ENCODE results near the gene PADI3.

PADI3 gene

DNA sequence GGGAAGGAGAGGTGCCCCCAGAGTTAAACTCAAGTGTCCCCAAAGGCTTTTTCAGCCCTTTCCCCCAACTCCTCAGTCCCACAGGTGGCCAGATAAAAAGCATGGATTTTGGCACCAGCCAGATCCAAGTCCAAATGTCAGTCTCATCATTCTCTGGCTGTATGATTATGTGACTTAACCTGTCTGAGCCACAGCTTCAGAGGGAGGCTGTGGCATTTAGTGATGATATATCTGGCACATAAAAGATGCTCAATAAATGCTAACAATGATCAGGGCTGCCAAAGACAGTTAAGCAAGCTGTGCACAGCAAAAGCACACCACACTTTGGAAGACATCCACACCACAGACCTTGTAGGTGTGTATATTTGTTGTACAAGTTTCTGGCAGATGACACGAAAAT, 5.6 kb upstream of the PADI3 start:
- DNase-seq = no peak

DNA sequence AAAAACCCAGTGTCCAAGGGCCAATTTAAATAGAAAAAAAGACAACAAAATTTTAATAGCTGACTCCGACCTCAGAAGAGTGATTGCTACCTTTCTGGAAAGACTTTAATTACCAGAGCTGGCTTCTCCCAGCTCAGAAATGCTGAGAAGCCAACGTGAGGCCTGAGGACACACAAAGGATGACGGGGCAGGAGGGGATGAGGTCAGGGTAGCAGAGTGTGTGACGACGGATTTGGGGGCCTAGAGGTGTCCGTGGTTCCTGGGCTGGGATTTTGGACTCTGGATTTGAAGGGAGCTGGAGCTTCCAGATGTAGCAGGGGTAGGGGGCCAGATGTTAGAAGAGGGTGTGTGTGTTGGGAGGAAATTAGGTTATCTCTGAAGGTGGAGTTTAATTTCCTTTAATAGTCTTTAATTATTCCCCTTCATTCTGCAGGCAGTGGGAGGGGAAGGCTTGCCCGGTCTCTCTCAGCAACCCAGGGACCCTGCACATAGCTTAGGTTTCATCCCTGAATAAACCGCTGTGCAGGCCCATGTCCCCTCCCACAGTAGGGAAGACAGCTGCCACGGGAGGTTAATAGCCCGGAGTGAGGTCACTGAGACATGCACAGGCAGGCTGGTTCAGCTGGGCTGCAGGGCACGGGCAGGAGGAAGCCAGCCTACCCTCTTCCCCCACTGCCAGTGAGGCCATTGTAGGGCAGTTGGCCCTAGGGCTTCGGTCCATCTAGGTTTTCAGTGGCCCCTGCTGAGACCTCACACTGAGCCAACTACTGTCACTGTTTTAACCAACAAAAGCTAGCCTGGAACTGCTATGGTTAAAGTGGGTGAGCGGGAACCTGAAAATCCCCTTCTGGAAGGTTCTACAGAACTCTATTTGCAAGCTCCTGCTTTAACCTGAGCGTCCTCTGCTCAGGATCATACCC, 3.8 kb upstream of the PADI3 start:
- no peak for DNase-seq

DNA sequence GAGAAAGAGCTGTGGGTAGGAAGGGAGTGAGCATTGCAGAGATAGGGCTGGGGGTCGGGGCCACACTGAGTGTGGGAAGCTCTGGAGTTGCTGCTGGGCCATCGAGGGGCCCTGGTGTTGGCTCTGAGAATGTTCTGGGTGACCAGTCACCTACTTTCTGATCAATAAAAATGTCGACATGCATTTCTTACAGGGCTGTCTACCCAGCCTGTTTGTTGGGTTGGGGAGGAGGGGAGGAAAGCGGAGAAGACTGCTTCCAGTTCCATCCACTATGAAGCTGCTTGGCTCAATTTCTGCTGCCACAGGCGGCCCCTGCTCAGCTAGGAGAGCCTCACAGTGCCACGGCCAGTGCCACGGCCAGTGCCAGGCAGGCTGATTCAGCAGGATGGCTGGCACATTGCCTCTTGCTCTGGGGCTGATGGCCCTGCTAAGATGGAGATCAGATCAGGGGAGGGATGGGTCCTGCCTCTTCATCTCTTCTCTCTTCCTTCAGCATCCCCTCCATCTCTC, 3.0 kb upstream of the PADI3 start:
- no peak for DNase-seq

DNA sequence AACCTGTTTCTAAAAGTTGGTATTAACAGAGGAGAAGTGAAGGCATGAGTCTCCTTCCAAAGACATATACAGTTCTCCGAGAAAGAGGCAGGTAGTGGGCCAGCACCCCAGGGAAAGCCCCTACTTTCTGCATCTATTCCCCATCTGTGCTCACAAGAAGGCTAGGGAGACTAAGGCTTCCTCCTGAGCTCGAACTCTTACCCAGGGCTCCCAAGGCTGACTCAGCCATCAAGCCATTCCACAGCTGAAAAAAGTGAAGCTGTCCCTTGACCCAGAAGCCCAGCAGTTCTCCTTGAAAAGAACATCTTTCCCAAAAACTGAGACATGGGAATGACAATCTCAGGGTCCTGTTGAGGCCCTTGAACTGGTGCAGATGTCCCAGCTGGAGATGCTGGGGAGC, 1.9 kb upstream of the PADI3 start:
- DNase-seq = no peak

DNA sequence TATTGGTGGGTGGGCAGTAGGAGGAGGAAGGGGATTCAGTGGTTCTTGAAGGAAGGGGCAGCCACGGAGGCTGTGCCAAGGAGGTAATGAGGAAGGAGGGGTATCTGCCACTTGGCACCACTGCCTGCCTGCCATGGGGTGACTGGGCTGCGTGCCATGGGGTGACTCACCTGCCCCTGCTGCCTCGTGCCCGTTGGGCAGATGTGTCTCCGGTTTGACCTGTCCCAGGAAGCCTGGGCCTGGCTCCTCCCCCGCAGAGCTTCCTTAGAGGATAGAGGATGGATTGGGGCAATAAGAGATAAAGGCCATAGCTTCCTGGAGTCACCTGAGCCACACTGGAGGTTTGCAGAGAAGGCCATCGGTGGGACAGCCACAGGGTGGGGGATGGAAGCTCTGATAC, 1.7 kb downstream of the PADI3 start:
- DNase-seq = no peak

DNA sequence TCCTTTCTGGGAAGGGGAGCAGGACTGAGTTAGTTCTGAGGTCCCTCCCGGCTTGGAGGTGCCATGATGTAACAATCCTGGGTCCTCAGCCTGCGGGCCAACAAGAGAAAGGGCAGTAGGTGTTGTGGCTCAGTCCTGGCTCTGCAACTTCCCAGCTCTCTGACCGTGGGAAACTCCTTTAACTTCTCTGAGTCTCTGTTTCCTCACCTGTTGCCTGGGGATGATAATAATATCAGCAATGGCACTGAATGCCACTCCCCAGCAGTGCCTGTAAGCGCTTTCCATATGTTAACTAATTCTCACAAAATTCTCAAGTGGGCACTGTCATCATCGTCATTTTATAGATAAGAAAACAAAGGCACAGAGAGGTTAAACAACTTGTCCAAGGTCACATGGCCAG, 2.3 kb downstream of the PADI3 start:
- no peak for DNase-seq

DNA sequence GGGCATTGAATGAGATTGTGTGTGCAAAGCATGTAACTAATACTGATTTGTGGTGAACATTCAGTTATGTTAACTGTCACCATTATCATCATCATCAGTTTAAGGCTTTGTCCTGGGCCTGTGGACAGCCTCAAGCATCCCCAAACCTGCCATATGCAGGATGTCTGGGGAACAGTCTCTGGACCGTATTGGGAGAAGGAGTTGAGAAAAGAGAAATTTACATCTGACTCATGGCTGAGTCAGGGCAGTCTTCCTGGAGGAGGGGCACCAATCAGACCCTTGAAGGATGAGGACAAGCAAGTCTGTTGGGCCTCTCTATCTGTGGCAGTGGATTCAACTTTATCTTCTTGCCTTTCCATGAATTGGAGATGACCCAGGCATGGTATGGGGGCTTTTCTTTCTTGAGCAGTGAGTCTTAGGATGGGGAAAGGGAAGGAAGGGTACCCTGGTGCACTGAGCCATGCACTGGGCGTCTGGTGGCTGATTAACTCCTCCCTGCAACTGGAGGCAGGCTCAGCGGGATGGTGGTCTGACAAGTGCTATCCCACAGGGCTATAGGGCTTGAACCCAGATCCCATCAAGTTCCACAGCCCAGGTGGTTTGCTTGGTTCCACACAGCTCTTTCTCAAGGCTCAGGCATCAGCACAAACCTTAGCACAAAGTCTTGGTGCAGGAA, 2.9 kb downstream of the PADI3 start:
- DNase-seq = no peak

DNA sequence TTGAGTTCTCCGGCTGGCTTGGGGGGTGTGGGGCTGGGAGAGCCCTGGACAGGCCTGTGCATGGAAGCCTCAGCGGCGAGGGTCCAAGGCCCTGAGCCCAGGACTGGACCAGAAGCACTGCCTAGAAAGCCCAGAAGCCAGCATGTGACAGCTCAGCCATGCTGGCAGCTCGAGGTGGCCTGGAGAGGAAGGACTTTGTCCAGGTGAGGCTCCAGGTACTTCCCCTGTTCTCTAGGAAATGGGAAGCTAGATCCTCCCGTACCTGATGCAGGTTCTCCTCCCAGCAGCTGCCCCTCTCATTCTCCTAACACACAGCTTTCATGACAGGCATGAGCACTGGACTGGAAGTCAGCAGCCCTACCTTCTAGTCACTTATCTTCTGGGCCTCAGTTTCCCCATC, 6.4 kb downstream of the PADI3 start:
- DNase-seq = no peak

DNA sequence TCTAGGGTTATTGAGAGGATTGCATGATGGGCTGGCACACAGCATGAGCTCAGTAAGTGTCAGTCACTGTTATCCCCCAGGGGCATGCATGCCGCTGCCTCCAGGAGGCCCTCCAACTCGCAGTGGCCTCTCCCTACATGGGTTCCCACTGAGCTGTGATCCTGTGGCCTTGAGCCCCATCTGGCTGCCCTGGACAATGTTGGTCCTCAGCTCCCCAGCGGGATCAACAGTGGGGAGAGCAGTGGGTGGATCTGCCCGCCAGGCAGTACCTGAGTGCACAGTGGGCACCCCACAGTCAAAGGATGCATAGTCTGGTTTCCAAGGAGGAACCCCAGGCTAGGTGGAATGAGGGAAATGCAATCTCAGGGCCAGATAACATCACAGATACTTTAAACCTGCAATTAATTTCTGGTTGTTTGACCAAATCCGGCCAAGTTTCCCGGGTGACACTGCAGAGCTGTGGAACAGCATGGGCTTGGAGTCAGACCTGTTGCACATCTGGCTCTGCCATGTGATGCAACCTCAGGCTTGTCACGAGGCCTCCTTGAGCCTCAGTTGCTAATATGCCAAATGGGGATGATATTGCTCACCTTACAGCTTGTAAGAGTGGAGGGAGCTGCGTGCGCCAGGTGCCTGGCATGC, 9.3 kb downstream of the PADI3 start:
- DNase-seq = no peak

DNA sequence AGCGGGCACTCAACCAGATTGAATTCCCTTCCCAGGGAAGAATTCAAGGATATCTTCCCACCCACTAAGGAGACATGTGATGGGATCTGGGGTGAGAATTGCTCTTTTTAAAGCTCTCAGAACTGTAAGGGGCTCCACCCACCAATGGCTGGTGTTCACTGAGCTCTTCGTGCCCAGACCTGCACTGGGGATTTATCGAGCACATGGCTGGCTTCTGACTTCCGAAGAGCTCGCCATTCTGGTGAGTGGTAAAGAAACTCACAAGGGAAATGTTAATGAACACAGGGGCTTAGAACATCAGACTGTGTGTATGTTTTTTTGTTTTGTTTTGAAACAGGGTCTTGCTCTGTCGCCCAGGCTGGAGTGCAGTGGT, 9.8 kb downstream of the PADI3 start:
- DNase-seq = no peak

DNA sequence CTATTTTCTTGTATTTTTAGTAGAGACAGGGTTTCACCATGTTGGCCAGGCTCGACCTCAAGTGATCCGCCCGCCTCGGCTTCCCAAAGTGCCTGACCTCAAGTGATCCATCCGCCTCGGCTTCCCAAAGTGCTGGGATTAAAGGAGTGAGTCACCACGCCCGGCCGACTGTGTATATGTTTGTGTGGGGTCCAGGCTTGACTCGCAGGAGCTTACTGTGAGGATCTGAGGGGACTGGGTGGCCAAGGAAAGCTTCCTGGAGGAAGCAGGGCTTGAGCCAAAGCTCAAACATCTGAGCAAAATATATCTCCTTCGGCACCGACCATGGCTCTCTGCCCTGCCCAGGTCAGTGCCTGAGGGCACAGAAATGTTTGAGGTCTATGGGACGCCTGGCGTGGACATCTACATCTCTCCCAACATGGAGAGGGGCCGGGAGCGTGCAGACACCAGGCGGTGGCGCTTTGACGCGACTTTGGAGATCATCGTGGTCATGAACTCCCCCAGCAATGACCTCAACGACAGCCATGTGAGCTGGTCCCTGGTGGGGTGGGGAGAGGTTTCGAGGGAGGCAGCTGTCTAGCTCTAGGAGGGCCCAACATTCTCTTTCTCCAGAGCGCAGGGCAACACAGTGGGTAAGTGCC, 10.5 kb downstream of the PADI3 start:
- DNase-seq = no peak

DNA sequence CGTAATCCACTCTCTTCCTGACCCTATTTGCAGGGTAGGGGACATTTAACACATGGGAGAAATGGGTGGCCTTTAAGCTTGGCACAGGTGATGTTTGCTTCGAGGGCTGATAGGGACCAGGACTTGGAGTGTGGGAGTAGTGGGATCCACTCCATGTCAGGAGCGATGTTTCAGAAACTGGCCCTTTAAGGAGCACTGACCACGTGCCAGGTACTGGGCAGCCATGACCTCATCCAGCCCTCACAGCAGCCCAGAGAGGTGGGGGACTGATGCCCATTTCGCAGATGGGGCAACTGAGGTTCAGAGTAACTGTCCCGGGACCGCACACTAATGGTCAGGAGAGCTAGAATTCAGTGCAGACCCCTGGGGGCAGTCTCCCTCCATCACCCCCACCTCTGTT, 11.4 kb downstream of the PADI3 start:
- no peak for DNase-seq

DNA sequence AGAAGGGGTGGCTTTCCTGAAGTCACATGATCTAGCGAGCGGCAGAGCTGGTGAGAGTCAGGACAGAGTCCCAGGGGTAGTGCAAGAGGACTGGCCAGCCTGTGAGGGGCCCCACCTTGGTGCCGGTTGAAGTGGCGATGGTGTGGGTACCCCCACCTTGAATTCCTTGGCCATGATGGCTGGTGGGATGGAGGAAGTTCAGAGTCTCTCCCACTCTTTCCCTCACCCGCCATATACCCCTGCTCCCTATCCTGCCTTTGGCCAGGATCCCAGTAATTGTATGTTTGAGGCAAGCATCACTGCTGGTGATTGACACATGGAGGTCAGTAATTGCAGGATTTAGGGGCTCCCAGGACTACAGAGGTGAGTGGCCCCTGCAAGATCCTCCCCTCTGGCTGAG, 11.8 kb downstream of the PADI3 start:
- DNase-seq = no peak

DNA sequence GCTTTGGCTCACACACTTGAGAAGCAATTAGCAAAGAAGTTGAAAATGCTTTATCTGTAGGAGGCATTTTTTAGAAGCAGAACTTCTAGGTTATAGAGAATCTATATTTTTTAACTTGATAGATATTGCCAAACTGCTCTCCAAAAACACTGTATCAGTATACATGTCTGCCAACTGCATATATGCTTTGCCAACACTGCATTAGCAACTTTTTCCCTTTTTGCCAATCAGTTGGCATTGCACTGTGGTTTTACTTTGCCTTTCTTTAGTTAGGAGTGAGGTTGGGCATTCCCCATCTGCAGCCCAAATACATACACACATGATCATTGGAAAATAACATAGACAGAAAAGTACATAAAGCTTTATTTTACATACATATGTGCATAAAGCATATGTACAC, 15.0 kb downstream of the PADI3 start:
- no peak for DNase-seq

DNA sequence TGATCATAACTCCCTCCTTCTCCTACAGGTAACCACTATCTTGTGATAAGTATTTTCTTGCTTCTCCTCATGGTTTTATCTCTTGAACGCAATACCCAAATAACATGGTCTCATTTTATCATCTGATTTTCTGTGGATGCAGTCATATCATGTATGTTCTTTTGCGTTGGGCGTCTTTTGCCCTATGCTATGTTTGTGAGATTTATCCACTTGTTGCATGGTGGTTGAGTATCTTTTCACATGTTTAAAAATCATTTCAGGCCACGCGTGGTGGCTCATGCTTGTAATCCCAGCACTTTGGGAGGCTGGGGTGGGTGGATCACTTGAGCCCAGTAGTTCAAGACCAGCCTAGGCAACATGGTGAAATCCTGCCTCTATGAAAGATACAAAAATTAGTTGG, 15.6 kb downstream of the PADI3 start:
- DNase-seq = no peak

DNA sequence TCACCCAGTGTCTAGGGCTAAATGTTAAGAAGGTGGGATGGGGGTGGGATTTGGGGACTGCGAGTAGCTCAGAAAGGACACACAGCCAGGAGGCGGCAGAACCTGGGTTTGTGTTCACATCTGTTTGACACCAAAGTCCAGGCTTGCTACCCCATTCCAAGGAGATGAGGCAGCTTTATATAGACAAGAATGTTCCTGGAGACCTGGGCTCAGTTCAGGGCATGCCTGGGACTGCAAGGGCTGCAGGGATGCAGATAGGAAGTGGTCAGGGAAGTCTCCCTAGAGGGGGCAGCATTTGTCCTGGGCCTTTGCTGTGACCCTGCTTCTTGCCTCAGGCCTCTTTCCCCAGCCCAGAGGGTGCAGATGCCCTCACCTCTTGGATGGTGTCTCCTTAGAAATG, 16.3 kb downstream of the PADI3 start:
- no peak for DNase-seq

DNA sequence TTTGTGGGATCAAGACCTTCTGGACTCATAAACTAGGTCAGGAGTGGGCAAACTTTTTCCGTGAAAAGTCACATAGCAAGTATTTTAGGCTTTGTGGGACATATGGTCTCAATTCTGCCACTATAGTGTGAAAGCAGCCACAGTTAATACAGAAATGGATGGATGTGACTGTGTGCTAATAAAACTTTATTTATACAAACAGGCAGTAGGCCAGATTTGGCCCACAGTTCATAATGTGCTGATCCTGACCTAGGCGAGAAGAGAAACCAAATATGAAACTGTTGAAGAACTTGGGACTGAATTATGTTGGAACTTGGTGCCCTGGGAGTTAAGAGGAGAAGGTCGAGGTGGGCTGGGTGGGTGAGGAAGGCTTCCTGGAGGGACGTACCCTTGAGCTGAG, 17.1 kb downstream of the PADI3 start:
- no peak for DNase-seq

DNA sequence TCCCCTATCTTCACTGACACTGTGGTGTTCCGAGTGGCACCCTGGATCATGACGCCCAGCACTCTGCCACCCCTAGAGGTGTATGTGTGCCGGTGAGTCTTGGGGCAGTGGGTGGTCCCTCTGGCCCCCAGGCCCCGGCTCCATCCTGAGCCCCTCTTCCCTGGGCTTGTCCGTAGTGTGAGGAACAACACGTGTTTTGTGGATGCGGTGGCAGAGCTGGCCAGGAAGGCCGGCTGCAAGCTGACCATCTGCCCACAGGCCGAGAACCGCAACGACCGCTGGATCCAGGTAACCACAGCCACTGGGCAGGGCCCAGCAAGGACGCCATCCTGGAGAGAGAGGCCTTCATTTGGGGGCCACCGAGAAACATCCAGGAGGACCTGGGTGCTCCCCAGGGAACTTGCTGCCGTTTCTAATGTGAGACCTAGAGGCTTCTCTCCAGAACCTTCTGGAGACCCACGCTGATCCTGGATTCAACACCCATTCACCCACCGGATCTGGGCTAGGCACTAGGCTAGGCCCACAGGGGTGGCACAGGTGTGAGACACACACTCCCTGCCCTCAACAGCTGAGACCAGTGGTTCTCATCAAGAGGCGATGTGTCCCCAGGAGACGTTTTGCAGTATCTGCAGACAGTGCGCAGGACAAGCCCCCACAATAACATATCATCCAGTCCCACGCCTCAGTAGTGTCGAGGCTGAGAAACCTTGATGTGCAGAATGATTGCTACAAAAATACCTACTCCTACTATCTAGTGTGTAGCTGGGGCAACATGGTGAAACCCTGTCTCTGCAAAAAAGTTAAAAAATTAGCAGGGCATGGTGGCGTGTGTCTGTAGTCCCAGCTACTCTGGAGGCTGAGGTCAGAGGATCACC, 22.2 kb downstream of the PADI3 start:
- no peak for DNase-seq

DNA sequence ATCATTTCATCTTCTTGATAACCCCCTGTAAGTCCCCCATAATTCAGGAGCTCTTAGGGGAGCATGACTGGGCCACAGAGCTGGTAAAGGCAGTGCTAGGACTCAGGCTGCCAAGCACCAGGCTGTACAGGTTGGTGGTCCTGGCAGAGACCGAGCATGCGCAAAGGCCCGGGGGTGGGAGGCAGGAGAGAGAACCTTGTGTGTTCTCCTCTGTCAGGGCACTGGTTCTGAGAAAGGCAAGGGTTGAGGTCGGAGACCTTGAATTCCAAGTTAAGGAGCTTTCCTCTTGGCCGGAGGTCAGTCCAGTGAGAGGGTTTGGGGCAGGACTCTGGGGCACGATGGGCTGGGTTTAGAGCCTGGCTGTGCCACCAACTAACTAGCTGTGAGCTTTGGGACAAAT, 23.2 kb downstream of the PADI3 start:
- no peak for DNase-seq

DNA sequence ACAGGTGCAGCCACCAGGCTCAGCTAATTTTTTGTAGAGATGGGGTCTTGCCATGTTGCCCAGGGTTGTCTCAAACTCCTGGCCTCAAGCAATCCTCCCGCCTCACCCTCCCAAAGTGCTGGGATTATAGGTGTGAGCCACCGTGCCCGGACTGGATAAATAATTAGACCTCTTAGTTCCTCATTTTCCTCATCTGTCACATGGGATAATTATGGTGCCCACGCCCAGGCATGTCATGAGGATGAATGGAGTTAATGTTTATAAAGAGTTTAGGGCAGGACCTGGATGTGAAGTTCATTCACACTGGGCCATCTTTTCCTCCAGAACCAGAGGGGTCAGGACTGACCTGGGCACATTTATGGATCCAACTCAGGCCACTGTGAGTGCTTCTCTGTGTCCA, 23.7 kb downstream of the PADI3 start:
- no peak for DNase-seq

DNA sequence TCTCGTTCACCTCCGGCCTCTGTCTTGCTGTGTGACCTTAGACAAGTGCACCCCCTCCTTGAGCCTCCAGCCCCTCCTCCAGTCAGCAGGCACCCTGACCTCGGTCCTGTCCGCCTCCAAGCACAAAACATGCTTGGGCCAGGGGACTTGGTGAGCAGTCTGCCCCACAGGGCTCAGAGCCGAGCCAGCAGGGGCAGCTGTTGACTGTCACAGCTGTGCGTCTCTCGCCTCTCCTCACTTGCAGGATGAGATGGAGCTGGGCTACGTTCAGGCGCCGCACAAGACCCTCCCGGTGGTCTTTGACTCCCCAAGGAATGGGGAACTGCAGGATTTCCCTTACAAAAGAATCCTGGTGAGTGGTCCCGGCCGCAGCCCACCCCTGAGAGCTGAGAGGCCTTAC, 24.2 kb downstream of the PADI3 start:
- DNase-seq = no peak

Measured in NCI-H1436 (cell line).